Upper lobe of left lung (tissue), 6 donors: ENCODE measurements around the gene ACSL3. TPM values are rescaled to one million over a fixed set of nuclear protein-coding genes. Genes with fewer than 3 reads are reported as not detected.

Source experiments
- ATAC-seq, 2 donors: fragments of 200-7000 bp; cut with Tn5 transposase; one replicate each; pipeline ENCODE4 v1.9.1; 2022; ENCODE audit warnings: mild to moderate bottlenecking in 2 of 2, moderate library complexity in 2 of 2; ENCODE audit not compliant: low FRiP score in 2 of 2
- DNase-seq, 2 donors: peaks; one replicate each; pipeline ENCODE4 v3.0.0-alpha.2; 2019 to 2020
- H3K27ac ChIP-seq, 4 donors: fragments of 200-600 bp; sonication (generic); one replicate each; pipeline ENCODE4 v1.5.1; 2016 to 2019
- H3K27me3 ChIP-seq, 4 donors: fragments of 200-600 bp; sonication (generic); one replicate each; pipeline ENCODE4 v1.5.1; 2017 to 2019
- H3K36me3 ChIP-seq, 4 donors: fragments of 200-600 bp; sonication (generic); one replicate each; pipeline ENCODE4 v1.5.1; 2016 to 2019
- H3K4me1 ChIP-seq, 4 donors: fragments of 200-600 bp; sonication (generic); one replicate each; pipeline ENCODE4 v1.5.1; 2018 to 2019
- H3K4me3 ChIP-seq, 4 donors: fragments of 200-600 bp; sonication (generic); one replicate each; pipeline ENCODE4 v1.5.1; 2017 to 2019; ENCODE audit warnings: mild to moderate bottlenecking in 2 of 4, moderate library complexity in 1 of 4
- H3K9me3 ChIP-seq, 4 donors: fragments of 200-600 bp; sonication (generic); one replicate each; pipeline ENCODE4 v1.5.1; 2018 to 2019
- EP300 ChIP-seq, 4 donors: sonication (generic); formaldehyde crosslinking; IDR thresholded peaks; one replicate each; pipeline ENCODE4 v1.5.1; 2017; ENCODE audit warnings: antibody characterized with exemption in 4 of 4, control low read depth in 2 of 4
- POLR2A ChIP-seq, 4 donors: fragments of 450-650 bp; IDR thresholded peaks; one replicate each; pipeline ENCODE4 v1.5.1; 2016 to 2017; ENCODE audit warnings: antibody characterized with exemption in 4 of 4, mild to moderate bottlenecking in 2 of 4
- POLR2AphosphoS5 ChIP-seq, 2 donors: sonication (generic); formaldehyde crosslinking; IDR thresholded peaks; one replicate each; pipeline ENCODE4 v1.5.1; 2017; ENCODE audit warnings: antibody characterized with exemption in 2 of 2
- WGBS, 2 donors: methylation state at CpG; one replicate each; pipeline ENCODE4 v1.1.5; 2017 to 2018; 5-methylcytosine and 5-hydroxymethylcytosine counted together
- total RNA-seq, 6 donors: library from RNA; depleted of rRNA in 4 of 6; stranded (reverse); fragments of >200 nt in 4 of 6; gene quantifications; one replicate each; pipeline versions ENCODE4 v1.1.0 to v1.2.1, GENCODE V29; 2016 to 2021
- TF ChIP-seq, protein P1 (sequence below), 6 experiments: fragments of 450-650 bp in 4 of 6; fragments of 200-600 bp in 2 of 6; sonication (generic) in 2 of 6; IDR thresholded peaks; one replicate each; pipeline ENCODE4 v1.5.1; 2016 to 2019; ENCODE audit warnings: antibody characterized with exemption in 6 of 6
- donor health status: DM: no; HTN: no; CAD: no; lungs with moderate emphysema.
- donor health status: DM: no; HTN: yes; CAD: no; lungs with severe emphysema.

Gene ACSL3
- total RNA-seq, 6 donors from 2014 or later, result 35.6 to 86.0 (median 69.9) TPM

- Histone ChIP-seq H3K27ac (no peak overlapping the region), H3K36me3 (no peaks in the 10 kb centered on the region), H3K27me3 (no peaks in the 10 kb centered on the region), H3K4me1 (peaks cover 14 to 37% (median 21%) of the 10 kb centered on the region in 4 donors), H3K9me3 (no peaks in the 10 kb centered on the region), H3K4me3 (no peak overlapping the region)
- TF ChIP-seq EP300 (IDR thresholded peaks at IDR 0.05) (peak in 1 of 4 donors; percentile 56), POLR2AphosphoS5 (IDR thresholded peaks at IDR 0.05) (no peak)
- ATAC-seq (peak in 1 of 2 donors; percentile 25), DNase-seq (no peak)
- 67 to 68% methylated on average over 5 of the region's 5 CpGs for WGBS, 2 donors
Observed at GRCh38 chr2:222878301-222878876, 17.6 kb downstream of the ACSL3 start.

DNA sequence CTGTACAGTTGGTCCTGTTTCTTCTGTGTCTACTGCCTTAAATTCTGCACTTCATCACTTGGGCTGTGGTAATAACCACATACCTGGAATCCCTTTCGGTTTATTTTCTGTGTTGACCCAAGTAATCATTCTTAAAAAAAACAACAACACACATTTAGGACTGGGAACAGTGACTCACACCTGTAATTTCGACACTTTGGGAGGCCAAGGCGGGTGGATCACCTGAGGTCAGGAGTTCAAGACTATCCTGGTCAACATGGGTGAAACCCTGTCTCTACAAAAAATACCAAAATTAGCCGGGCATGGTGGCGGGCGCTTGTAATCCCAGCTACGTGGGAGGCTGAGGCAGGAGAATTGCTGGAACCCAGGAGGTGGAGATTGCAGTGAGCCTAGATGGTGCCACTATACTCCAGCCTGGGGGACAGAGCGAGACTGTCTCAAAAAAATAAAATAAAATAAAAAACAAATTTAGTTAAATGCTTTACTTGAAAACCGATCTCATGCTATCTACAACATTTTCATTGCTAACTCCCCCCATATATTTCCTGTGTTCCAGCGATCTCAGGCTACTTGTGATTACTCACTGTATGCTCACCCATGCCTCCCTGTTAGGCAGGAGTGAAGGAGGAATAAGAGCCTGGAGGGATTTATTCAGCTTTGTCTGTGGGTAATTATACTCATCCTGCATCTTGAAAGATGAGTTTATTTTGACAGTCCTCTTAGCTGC is 18.2 kb downstream of the ACSL3 start:
- ATAC-seq, result peak in 1 of 2 donors; percentile 34
- H3K36me3 ChIP-seq, result no peaks in the 10 kb centered on the region
- DNase-seq, result no peak
- TF ChIP-seq, protein P1, sequence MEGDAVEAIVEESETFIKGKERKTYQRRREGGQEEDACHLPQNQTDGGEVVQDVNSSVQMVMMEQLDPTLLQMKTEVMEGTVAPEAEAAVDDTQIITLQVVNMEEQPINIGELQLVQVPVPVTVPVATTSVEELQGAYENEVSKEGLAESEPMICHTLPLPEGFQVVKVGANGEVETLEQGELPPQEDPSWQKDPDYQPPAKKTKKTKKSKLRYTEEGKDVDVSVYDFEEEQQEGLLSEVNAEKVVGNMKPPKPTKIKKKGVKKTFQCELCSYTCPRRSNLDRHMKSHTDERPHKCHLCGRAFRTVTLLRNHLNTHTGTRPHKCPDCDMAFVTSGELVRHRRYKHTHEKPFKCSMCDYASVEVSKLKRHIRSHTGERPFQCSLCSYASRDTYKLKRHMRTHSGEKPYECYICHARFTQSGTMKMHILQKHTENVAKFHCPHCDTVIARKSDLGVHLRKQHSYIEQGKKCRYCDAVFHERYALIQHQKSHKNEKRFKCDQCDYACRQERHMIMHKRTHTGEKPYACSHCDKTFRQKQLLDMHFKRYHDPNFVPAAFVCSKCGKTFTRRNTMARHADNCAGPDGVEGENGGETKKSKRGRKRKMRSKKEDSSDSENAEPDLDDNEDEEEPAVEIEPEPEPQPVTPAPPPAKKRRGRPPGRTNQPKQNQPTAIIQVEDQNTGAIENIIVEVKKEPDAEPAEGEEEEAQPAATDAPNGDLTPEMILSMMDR (IDR thresholded peaks at IDR 0.05), result no peak
- TF ChIP-seq POLR2A (IDR thresholded peaks at IDR 0.05) (no peak), EP300 (IDR thresholded peaks at IDR 0.05) (no peak), POLR2AphosphoS5 (IDR thresholded peaks at IDR 0.05) (no peak)
- 78 to 82% methylated on average over 10 of the region's 10 CpGs for WGBS, 2 donors
- H3K4me3 ChIP-seq, result no peak overlapping the region
- no peaks in the 10 kb centered on the region for H3K9me3 ChIP-seq
- no peaks in the 10 kb centered on the region for H3K27me3 ChIP-seq
- peak overlapping the region in 1 of 4 donors; percentile 18 for H3K27ac ChIP-seq
- H3K4me1 ChIP-seq, result peaks cover 15 to 43% (median 25%) of the 10 kb centered on the region in 4 donors

GRCh38 chr2:222879604-222879933 is 18.7 kb downstream of the ACSL3 start:
- no peak overlapping the region for H3K27ac ChIP-seq
- 88 to 90% methylated on average over 3 of the region's 3 CpGs for WGBS, 2 donors
- peaks cover 20 to 49% (median 30%) of the 10 kb centered on the region in 4 donors for H3K4me1 ChIP-seq
- no peak overlapping the region for H3K4me3 ChIP-seq
- TF ChIP-seq, protein P1 (IDR thresholded peaks at IDR 0.05), result no peak
- TF ChIP-seq POLR2AphosphoS5 (IDR thresholded peaks at IDR 0.05) (no peak), POLR2A (IDR thresholded peaks at IDR 0.05) (no peak), EP300 (IDR thresholded peaks at IDR 0.05) (no peak)
- ATAC-seq (no peak), DNase-seq (no peak)
- no peaks in the 10 kb centered on the region for H3K9me3 ChIP-seq
- H3K27me3 ChIP-seq, result no peaks in the 10 kb centered on the region
- no peaks in the 10 kb centered on the region for H3K36me3 ChIP-seq

DNA sequence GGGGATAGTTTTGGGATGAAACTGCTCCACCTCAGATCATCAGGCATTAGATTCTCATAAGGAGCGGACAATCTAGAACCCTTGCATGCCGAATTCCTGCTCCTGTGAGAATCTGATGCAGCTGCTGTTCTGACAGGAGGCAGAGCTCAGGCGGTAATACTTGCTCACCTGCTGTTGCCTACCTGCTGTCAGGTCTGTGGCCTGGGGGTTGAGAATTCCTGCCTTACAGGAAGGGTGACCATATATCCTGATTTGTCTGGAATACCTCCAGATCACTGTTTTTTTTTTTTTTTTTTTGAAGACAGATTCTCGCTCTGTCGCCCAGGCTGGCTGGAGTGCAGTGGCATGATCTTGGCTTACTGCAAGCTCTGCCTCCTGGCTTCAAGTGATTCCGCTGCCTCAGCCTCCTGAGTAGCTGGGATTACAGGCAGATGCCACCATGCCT is 21.7 kb downstream of the ACSL3 start:
- no peak for ATAC-seq
- no peak for TF ChIP-seq POLR2AphosphoS5 (IDR thresholded peaks at IDR 0.05)
- TF ChIP-seq, protein P1 (IDR thresholded peaks at IDR 0.05), result no peak
- TF ChIP-seq POLR2A (IDR thresholded peaks at IDR 0.05), result no peak
- TF ChIP-seq EP300 (IDR thresholded peaks at IDR 0.05), result no peak
- Histone ChIP-seq H3K9me3 (no peaks in the 10 kb centered on the region), H3K4me1 (peaks cover 34 to 50% (median 40%) of the 10 kb centered on the region in 4 donors), H3K36me3 (no peaks in the 10 kb centered on the region), H3K4me3 (no peak overlapping the region), H3K27ac (no peak overlapping the region), H3K27me3 (no peaks in the 10 kb centered on the region)
- DNase-seq, result no peak
- WGBS, 2 donors, result 90 to 97% methylated on average over 6 of the region's 6 CpGs

DNA sequence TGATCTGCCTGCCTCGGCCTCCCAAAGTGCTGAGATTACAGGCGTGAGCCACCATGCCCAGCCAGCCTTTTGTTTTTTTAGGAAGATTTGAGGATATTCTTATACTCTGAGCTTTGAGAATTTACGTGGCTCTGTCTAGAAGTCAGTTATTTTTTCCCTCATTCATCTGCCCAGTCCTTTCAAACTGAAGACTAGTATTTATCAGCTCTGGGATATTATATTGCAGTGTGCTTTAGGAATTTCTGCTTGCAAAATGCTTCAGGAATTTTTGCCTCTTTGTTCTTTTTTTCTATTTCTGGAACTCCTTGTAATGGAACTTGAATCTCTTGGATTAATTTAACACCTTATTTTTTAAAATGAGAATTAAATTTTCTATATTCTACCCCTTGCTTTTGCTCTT is 22.6 kb downstream of the ACSL3 start:
- no peak for DNase-seq
- no peaks in the 10 kb centered on the region for H3K27me3 ChIP-seq
- TF ChIP-seq, protein P1 (IDR thresholded peaks at IDR 0.05), result no peak
- TF ChIP-seq POLR2A (IDR thresholded peaks at IDR 0.05) (no peak), POLR2AphosphoS5 (IDR thresholded peaks at IDR 0.05) (no peak), EP300 (IDR thresholded peaks at IDR 0.05) (no peak)
- H3K4me3 ChIP-seq, result no peak overlapping the region
- no peaks in the 10 kb centered on the region for H3K9me3 ChIP-seq
- 87 to 98% methylated on average over 3 of the region's 3 CpGs for WGBS, 2 donors
- H3K36me3 ChIP-seq, result peaks cover 0 to 3% (median 0%) of the 10 kb centered on the region in 4 donors
- H3K4me1 ChIP-seq, result peaks cover 27 to 41% (median 33%) of the 10 kb centered on the region in 4 donors
- H3K27ac ChIP-seq, result peak overlapping the region in 1 of 4 donors; percentile 35
- ATAC-seq, result peak in 1 of 2 donors; percentile 59
